ENCODE results near the gene SLC6A19. TPM values are rescaled to one million over a fixed set of nuclear protein-coding genes. Genes with fewer than 3 reads are reported as not detected.

The SLC6A19 gene
- total and polyA plus RNA-seq, 12 donors, result 0.11 TPM; not detected in 11

DNA sequence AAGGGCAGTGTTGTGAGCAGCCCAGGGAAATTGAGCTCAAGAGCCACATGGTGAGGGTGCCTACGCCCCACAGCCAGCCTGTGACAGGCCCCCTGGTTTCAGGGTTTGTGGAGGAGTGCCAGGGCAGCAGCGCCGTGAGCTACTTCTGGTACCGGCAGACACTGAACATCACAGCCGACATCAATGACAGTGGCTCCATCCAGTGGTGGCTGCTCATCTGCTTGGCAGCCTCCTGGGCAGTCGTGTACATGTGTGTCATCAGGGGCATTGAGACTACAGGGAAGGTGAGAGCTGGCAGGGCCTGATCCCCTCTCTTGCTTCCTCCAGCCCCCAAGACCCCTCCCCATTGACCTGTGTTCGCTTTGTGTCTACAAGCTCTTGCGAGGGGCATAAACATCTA, 34.0 kb downstream of the SLC6A19 start:
- peaks cover 0 to 17% (median 0%) of the 10 kb centered on the region in 7 donors for H3K27me3 ChIP-seq
- peaks cover 0 to 24% (median 15%) of the 10 kb centered on the region in 11 donors for H3K9me3 ChIP-seq
- WGBS, 2 donors, result 66 to 75% methylated on average over 8 of the region's 8 CpGs
- TF ChIP-seq, protein P1, sequence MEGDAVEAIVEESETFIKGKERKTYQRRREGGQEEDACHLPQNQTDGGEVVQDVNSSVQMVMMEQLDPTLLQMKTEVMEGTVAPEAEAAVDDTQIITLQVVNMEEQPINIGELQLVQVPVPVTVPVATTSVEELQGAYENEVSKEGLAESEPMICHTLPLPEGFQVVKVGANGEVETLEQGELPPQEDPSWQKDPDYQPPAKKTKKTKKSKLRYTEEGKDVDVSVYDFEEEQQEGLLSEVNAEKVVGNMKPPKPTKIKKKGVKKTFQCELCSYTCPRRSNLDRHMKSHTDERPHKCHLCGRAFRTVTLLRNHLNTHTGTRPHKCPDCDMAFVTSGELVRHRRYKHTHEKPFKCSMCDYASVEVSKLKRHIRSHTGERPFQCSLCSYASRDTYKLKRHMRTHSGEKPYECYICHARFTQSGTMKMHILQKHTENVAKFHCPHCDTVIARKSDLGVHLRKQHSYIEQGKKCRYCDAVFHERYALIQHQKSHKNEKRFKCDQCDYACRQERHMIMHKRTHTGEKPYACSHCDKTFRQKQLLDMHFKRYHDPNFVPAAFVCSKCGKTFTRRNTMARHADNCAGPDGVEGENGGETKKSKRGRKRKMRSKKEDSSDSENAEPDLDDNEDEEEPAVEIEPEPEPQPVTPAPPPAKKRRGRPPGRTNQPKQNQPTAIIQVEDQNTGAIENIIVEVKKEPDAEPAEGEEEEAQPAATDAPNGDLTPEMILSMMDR (IDR thresholded peaks at IDR 0.05), result no peak
- no peaks in the 10 kb centered on the region for H3K36me3 ChIP-seq
- DNase-seq (no peak), ATAC-seq (no peak)
- no peaks in the 10 kb centered on the region for H3K4me1 ChIP-seq
- intact Hi-C loops (cut with DNase I), result loop anchor here in 1 of 10 donors (10.0 kb wide), 1 partner anchor 209 kb away; the partner anchor contains the start of gene SLC6A3
- no peak overlapping the region for H3K4me3 ChIP-seq
- H3K27ac ChIP-seq, result no peak overlapping the region

DNA sequence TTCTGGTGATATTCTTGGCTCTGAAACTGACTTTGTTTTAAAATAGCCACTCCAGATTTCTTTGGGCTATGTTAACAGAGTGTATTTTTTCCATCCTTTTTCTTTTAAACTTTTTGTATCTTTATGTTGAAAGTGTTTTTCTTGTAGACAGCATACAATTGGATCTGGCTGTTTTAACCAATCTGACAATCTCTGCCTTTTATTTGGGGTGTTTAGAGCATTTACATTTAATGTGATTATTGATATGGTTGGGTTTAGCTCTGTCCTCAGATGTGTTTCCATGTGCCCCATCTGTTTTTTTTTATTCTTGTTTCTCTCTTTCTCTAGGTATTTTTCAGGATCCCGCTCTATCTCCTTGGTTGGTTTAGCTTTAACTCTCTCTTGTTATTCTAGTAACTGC, 34.4 kb downstream of the SLC6A19 start:
- H3K36me3 ChIP-seq, result no peaks in the 10 kb centered on the region
- ATAC-seq (no peak), DNase-seq (no peak)
- no peak overlapping the region for H3K4me3 ChIP-seq
- peaks cover 0 to 12% (median 0%) of the 10 kb centered on the region in 7 donors for H3K27me3 ChIP-seq
- H3K4me1 ChIP-seq, result no peaks in the 10 kb centered on the region
- H3K9me3 ChIP-seq, result peaks cover 0 to 24% (median 15%) of the 10 kb centered on the region in 11 donors
- no peak overlapping the region for H3K27ac ChIP-seq
- TF ChIP-seq, protein P1 (IDR thresholded peaks at IDR 0.05), result no peak
- 97 to 98% methylated on average over 1 of the region's 1 CpG for WGBS, 2 donors
- intact Hi-C loops (cut with DNase I), result loop anchor here in 1 of 10 donors (10.0 kb wide), 1 partner anchor 209 kb away; the partner anchor contains the start of gene SLC6A3

DNA sequence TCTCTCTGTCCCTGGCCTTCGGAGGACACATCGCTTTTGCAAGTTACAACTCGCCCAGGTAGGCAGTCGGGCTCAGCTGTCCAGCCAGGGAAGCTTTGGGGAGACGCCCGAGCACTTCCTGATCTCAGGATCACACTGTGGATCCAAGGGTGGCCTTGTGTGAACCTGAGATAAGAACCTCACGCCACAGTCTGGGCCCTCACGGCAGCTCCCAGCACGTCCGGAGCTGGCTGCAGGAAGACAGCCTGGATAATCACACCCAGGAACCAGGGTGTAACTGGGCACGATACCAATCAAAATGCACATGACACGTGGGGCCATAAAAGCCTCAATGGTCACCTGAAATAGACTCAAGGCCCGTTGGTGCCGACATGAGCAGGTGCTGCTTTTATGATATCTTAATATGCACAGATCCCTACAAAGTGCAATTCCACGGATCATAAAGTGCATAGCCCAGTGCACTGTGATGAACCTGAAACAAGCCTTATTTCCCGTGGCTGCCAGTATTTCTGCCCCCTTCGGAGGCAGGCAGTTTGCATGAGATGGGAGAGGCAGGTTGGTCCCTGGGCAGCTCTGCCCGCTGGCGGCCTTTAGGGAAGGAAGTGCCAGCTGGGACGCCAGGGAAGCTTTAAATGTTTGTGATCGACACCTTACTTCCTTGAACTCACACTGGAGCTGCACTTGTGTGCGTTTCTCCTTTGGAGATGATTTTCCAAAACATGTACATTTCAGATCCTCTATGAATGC, 38.3 kb downstream of the SLC6A19 start:
- intact Hi-C loops (cut with DNase I), result loop anchor here in 1 of 10 donors (10.0 kb wide), 1 partner anchor 205 kb away; the partner anchor contains the start of gene SLC6A3
- Histone ChIP-seq H3K9me3 (peaks cover 0 to 21% (median 15%) of the 10 kb centered on the region in 11 donors), H3K4me1 (no peaks in the 10 kb centered on the region), H3K36me3 (no peaks in the 10 kb centered on the region), H3K27me3 (peaks cover 0 to 23% (median 19%) of the 10 kb centered on the region in 7 donors), H3K4me3 (no peak overlapping the region), H3K27ac (no peak overlapping the region)
- TF ChIP-seq, protein P1 (IDR thresholded peaks at IDR 0.05), result no peak
- 56 to 60% methylated on average over 22 of the region's 22 CpGs for WGBS, 2 donors
- ATAC-seq (no peak), DNase-seq (no peak)

DNA sequence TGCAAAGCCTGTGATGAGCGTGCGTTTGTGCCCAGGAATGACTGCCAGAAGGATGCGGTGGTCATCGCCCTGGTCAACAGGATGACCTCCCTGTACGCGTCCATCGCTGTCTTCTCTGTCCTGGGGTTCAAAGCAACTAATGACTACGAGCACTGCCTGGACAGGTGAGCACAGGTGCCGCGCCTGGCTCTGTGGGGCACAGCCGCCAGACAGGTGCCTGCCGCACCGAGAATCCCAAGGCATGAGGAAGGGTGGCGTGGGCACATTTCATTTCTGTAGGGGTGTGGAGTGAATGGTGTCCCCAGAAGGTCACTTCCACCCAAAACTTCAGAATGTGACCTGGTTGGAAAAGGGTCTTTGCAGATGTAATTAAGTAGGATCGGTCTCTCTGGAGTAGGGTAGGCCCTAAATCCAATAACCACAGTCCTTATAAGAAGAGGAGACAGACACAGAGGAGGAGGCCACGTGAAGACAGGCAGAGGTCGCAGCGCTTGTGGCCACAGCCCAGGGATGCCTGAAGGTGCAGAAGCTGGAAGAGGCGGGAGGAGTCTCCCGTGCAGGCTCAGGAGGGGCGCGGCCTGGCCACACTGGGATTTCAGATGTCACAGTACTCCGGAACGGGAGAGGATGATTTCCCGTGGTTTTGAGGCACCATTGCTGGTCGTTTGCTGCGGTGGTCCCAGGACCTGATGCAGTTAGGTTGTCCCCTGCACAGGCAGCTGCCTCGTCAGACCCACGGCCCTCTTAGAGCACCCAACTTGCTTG, 39.3 kb downstream of the SLC6A19 start:
- no peaks in the 10 kb centered on the region for H3K4me1 ChIP-seq
- no peaks in the 10 kb centered on the region for H3K36me3 ChIP-seq
- no peak for DNase-seq
- intact Hi-C loops (cut with DNase I), result no loop called here
- 82 to 86% methylated on average over 29 of the region's 29 CpGs for WGBS, 2 donors
- H3K9me3 ChIP-seq, result peaks cover 0 to 11% (median 7%) of the 10 kb centered on the region in 11 donors
- peaks cover 0 to 33% (median 29%) of the 10 kb centered on the region in 7 donors for H3K27me3 ChIP-seq
- H3K27ac ChIP-seq, result no peak overlapping the region
- TF ChIP-seq, protein P1 (IDR thresholded peaks at IDR 0.05), result no peak
- no peak for ATAC-seq
- no peak overlapping the region for H3K4me3 ChIP-seq
